MCF 10A (cell line): Measurements from ENCODE around the gene RICTOR. TPM values are rescaled to one million over a fixed set of nuclear protein-coding genes. Genes with fewer than 3 reads are reported as not detected.

Experiments used
- BruUV-seq: library from RNA; stranded (reverse); fragments of 400-500 nt; replicated peaks from 2 replicates; lab custom pipeline; 2021; lab: Mats Ljungman, UMichigan
- CTCF ChIA-PET: fragments of 300-600 bp; sonication (Branson Sonifier 250); formaldehyde crosslinking; extraction: SDS; loops from one replicate; lab custom pipeline; 2021; ENCODE audit warnings: antibody characterized with exemption, inconsistent platforms; lab: Yijun Ruan, JAX
- POLR2A ChIA-PET: fragments of 300-600, 350-650 bp; sonication (Branson Sonifier 250); formaldehyde crosslinking; extraction: SDS; loops from one replicate; lab custom pipeline; 2020; ENCODE audit warnings: antibody characterized with exemption, inconsistent platforms; lab: Yijun Ruan, JAX
- DNase-seq: peaks from one replicate; pipeline ENCODE4 v3.0.0-alpha.2; 2018; ENCODE audit not compliant: unreplicated experiment
- H3K27ac Mint-ChIP-seq: one replicate; pipeline ENCODE4 v1.8.0; 2022; ENCODE audit warnings: mild to moderate bottlenecking, low read depth, mixed read lengths; ENCODE audit not compliant: unreplicated experiment
- H3K27me3 Mint-ChIP-seq: one replicate; pipeline ENCODE4 v1.8.0; 2022; ENCODE audit warnings: mixed read lengths; ENCODE audit not compliant: insufficient read depth, unreplicated experiment
- H3K36me3 Mint-ChIP-seq: one replicate; pipeline ENCODE4 v1.8.0; 2022; ENCODE audit warnings: mild to moderate bottlenecking, moderate library complexity, mixed read lengths; ENCODE audit not compliant: insufficient read depth, unreplicated experiment
- H3K4me1 Mint-ChIP-seq: one replicate; pipeline ENCODE4 v1.8.0; 2022; ENCODE audit warnings: mixed read lengths; ENCODE audit not compliant: insufficient read depth, unreplicated experiment
- H3K4me3 Mint-ChIP-seq: one replicate; pipeline ENCODE4 v1.8.0; 2022; ENCODE audit warnings: mild to moderate bottlenecking, moderate library complexity, mixed read lengths; ENCODE audit not compliant: unreplicated experiment
- H3K9me3 Mint-ChIP-seq: one replicate; pipeline ENCODE4 v1.8.0; 2022; ENCODE audit warnings: mixed read lengths; ENCODE audit not compliant: unreplicated experiment
- intact Hi-C: fragments of 100-400 bp; cut with micrococcal nuclease; formaldehyde crosslinking; loops from 2 replicates; pipeline ENCODE4 v1.14.1; 2022
- total RNA-seq: library from RNA; stranded (reverse); gene quantifications from 2 replicates; pipeline ENCODE4 v1.2.3, GENCODE V29; 2022
- TF ChIP-seq, protein P1 (sequence below): fragments of 200-600 bp; IDR thresholded peaks from one replicate; pipeline ENCODE4 v1.8.0; 2022; ENCODE audit warnings: antibody characterized with exemption, mild to moderate bottlenecking; ENCODE audit not compliant: unreplicated experiment

RICTOR gene
- total RNA-seq, 1 experiment from 2014 or later, result 25.7 TPM

DNA sequence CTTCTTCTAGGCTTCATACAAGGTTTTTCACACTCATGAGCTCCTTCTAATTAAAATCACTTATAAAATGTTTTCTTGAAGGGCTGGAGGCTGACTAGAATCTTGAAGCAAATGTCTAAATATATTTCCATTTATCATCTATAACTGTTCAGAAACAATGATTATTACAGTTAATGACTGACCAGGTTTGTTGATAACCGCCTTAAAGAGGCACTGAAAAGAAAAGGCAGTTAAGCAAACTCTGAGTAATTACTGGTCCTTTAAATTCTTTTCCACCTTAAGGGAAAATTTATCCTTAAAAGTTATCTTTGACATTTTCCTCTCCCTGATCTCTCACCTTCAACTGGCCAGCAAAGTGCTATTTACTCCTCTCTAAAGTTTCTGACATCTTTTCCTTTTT is 43.2 kb downstream of the RICTOR start:
- CTCF ChIA-PET, result no interaction called here
- no peak for DNase-seq
- intact Hi-C loops, result no loop called here
- peaks cover 6% of the 10 kb centered on the region for H3K36me3 Mint-ChIP-seq
- H3K27me3 Mint-ChIP-seq, result no peaks in the 10 kb centered on the region
- peaks cover 11% of the 10 kb centered on the region for H3K4me1 Mint-ChIP-seq
- peaks cover 7% of the 10 kb centered on the region for H3K9me3 Mint-ChIP-seq
- POLR2A ChIA-PET, result interaction anchor here (0.6 to 2.2 kb wide), 4 partner anchors 15 to 194 kb away, joined by 3 to 5 read pairs (median 3); no protein-coding TSS in a partner anchor
- no TSS peak for BruUV-seq
- H3K27ac Mint-ChIP-seq, result no peak overlapping the region
- TF ChIP-seq, protein P1, sequence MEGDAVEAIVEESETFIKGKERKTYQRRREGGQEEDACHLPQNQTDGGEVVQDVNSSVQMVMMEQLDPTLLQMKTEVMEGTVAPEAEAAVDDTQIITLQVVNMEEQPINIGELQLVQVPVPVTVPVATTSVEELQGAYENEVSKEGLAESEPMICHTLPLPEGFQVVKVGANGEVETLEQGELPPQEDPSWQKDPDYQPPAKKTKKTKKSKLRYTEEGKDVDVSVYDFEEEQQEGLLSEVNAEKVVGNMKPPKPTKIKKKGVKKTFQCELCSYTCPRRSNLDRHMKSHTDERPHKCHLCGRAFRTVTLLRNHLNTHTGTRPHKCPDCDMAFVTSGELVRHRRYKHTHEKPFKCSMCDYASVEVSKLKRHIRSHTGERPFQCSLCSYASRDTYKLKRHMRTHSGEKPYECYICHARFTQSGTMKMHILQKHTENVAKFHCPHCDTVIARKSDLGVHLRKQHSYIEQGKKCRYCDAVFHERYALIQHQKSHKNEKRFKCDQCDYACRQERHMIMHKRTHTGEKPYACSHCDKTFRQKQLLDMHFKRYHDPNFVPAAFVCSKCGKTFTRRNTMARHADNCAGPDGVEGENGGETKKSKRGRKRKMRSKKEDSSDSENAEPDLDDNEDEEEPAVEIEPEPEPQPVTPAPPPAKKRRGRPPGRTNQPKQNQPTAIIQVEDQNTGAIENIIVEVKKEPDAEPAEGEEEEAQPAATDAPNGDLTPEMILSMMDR, result no peak
- H3K4me3 Mint-ChIP-seq, result no peak overlapping the region

GRCh38 chr5:39025456-39025855 is 48.7 kb downstream of the RICTOR start:
- POLR2A ChIA-PET, result no interaction called here
- Mint-ChIP-seq H3K36me3 (peaks cover 7% of the 10 kb centered on the region), H3K27me3 (no peaks in the 10 kb centered on the region), H3K4me3 (no peak overlapping the region), H3K4me1 (peaks cover 14% of the 10 kb centered on the region), H3K9me3 (no peaks in the 10 kb centered on the region), H3K27ac (peak overlapping the region; percentile 44)
- intact Hi-C loops, result no loop called here
- BruUV-seq, result no TSS peak
- CTCF ChIA-PET, result interaction anchor here (0.5 kb wide), 1 partner anchor 56 kb away, joined by 3 read pairs; no protein-coding TSS in a partner anchor
- DNase-seq, result no peak
- TF ChIP-seq, protein P1, result no peak

DNA sequence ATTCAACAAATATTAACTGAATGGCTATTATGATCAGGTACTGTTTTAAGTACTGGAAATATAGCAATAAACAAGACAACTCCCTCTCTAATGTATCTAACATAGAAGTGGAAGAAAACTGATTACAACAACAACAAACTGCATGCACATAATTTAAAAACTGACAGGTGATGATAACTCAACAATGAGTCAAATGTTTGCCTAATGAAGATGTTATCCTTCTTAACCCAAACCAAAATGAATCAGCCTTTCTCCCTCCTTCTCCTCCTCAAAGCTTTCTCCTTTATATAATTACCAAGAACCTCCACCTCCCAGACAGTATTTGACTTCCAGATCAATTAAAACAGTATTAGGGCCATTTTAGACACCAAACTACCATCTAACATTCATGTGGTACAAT is 49.3 kb downstream of the RICTOR start:
- TF ChIP-seq, protein P1, result no peak
- intact Hi-C loops, result no loop called here
- H3K9me3 Mint-ChIP-seq, result no peaks in the 10 kb centered on the region
- H3K4me1 Mint-ChIP-seq, result peaks cover 16% of the 10 kb centered on the region
- no TSS peak for BruUV-seq
- DNase-seq, result peak; percentile 13
- H3K36me3 Mint-ChIP-seq, result peaks cover 9% of the 10 kb centered on the region
- no peak overlapping the region for H3K4me3 Mint-ChIP-seq
- H3K27me3 Mint-ChIP-seq, result no peaks in the 10 kb centered on the region
- CTCF ChIA-PET, result interaction anchor here (0.5 kb wide), 1 partner anchor 56 kb away, joined by 3 read pairs; no protein-coding TSS in a partner anchor
- POLR2A ChIA-PET, result interaction anchor here (0.9 to 1.6 kb wide), 2 partner anchors 10 to 50 kb away, joined by 3 to 4 read pairs; no protein-coding TSS in a partner anchor
- peak overlapping the region; percentile 44 for H3K27ac Mint-ChIP-seq

DNA sequence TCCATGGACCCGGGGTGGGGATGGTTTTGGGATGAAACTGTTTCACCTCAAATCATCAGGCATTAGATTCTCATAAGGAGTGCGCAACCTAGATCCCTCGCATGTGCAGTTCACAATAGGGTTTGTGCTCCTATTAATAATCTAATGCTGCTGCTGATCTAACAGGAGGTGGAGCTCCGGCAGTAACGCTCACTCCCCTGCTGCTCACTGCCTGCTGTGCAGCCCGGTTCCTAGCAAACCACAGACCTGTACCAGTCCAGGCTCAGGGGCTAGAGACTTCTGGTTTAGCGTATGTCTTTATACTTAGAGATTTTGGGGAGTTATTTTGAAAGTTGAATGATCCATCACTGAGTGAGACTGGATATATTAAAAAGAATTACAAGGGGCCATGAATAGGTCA is 50.2 kb downstream of the RICTOR start:
- Mint-ChIP-seq H3K4me3 (no peak overlapping the region), H3K27ac (no peak overlapping the region), H3K9me3 (no peaks in the 10 kb centered on the region), H3K27me3 (no peaks in the 10 kb centered on the region), H3K36me3 (peaks cover 14% of the 10 kb centered on the region), H3K4me1 (peaks cover 20% of the 10 kb centered on the region)
- TF ChIP-seq, protein P1, result no peak
- intact Hi-C loops, result no loop called here
- ChIA-PET POLR2A (interaction anchor here (1.6 kb wide), 1 partner anchor 9 kb away, joined by 3 read pairs; no protein-coding TSS in a partner anchor), CTCF (interaction anchor here (0.7 kb wide), 1 partner anchor 604 kb away, joined by 3 read pairs; no protein-coding TSS in a partner anchor)
- no peak for DNase-seq
- BruUV-seq, result no TSS peak
